K562 (cell line): ENCODE data around the gene WIPF2. TPM values are rescaled to one million over a fixed set of nuclear protein-coding genes. Genes with fewer than 3 reads are reported as not detected.

ENCODE experiments used
- ATAC-seq: fragments of 200-7000 bp; cut with Tn5 transposase; 3 replicates; pipeline ENCODE4 v1.9.1; 2020; ENCODE audit warnings: moderate library complexity
- BruUV-seq: library from RNA; stranded (reverse); fragments of 400-500 nt; replicated peaks from 2 replicates; lab custom pipeline; 2021; lab: Mats Ljungman, UMichigan
- CTCF ChIA-PET: fragments of 300-600 bp; formaldehyde crosslinking; extraction: SDS; loops from one replicate; lab custom pipeline; 2021; ENCODE audit warnings: low intra/inter-chr PET ratio; lab: Yijun Ruan, JAX
- POLR2A ChIA-PET: fragments of 300-600, 350-650 bp; sonication (Branson Sonifier 250); formaldehyde crosslinking; extraction: SDS; loops from one replicate; lab custom pipeline; 2021; ENCODE audit warnings: antibody characterized with exemption, inconsistent platforms; lab: Yijun Ruan, JAX
- DNase-seq, 4 experiments: peaks; one replicate each; pipeline versions ENCODE4 v3.0.0 to v3.0.0-alpha.2; 2011 to 2018; ENCODE audit warnings: low spot score in 3 of 4, mixed read lengths in 3 of 4; ENCODE audit errors: extremely low read depth in 1 of 4
- FAIRE-seq: peaks from 2 replicates; lab custom pipeline; 2011; peaks lifted over from hg19 to GRCh38; lab: Jason Lieb, UNC
- H2AFZ ChIP-seq: 2 replicates; pipeline ENCODE4 v1.6.0; 2011; ENCODE audit warnings: low read depth, low read length, control low read depth, inconsistent platforms
- H3K27ac ChIP-seq: fragments of 200-600 bp; 3 replicates; pipeline ENCODE4 v1.8.0; 2011; ENCODE audit warnings: low read depth, mild to moderate bottlenecking, control low read depth, inconsistent platforms, low read length, moderate library complexity, mixed read lengths; ENCODE audit errors: extremely low read depth
- H3K27me3 ChIP-seq, 2 experiments: fragments of 300-600 bp in 1 of 2; 2 replicates in 1 of 2; 3 replicates in 1 of 2; pipeline versions ENCODE4 v1.6.0 to v1.8.0; 2011; ENCODE audit warnings: inconsistent platforms in 2 of 2, low read length in 2 of 2, mild to moderate bottlenecking in 1 of 2, mixed read lengths in 1 of 2, moderate library complexity in 1 of 2; ENCODE audit not compliant: control insufficient read depth in 2 of 2, insufficient read depth in 2 of 2
- H3K36me3 ChIP-seq: fragments of 300-600 bp; 3 replicates; pipeline ENCODE4 v1.8.0; 2011; ENCODE audit warnings: mild to moderate bottlenecking, low read length, inconsistent platforms; ENCODE audit not compliant: control insufficient read depth, insufficient read depth
- H3K4me1 ChIP-seq, 2 experiments: fragments of 200-600 bp in 1 of 2; replicated peaks in 1 of 2; 2 replicates in 1 of 2; 3 replicates in 1 of 2; pipeline versions ENCODE4 v1.5.1 to v1.8.0; 2011; ENCODE audit warnings: inconsistent platforms in 2 of 2, low read length in 2 of 2, mild to moderate bottlenecking in 1 of 2, mixed read lengths in 1 of 2, moderate library complexity in 1 of 2; ENCODE audit not compliant: control insufficient read depth in 2 of 2, insufficient read depth in 2 of 2
- H3K4me2 ChIP-seq: 2 replicates; pipeline ENCODE4 v1.6.1; 2011; ENCODE audit warnings: low read length, control low read depth, inconsistent platforms, mixed read lengths; ENCODE audit not compliant: insufficient read depth
- H3K4me3 ChIP-seq: fragments of 200-600 bp; sonication (generic), shearing (Covaris generic); 2 replicates; pipeline ENCODE4 v1.5.1; 2016; ENCODE audit warnings: control low read depth, inconsistent platforms
- H3K79me2 ChIP-seq: fragments of 200-600 bp; 3 replicates; pipeline ENCODE4 v1.8.0; 2011; ENCODE audit warnings: low read length, inconsistent platforms; ENCODE audit not compliant: control insufficient read depth, insufficient read depth
- H3K9ac ChIP-seq, 2 experiments: 2 replicates each; pipeline versions ENCODE4 v1.6.0 to v1.6.1; 2011; ENCODE audit warnings: low read depth in 2 of 2, low read length in 2 of 2, control low read depth in 1 of 2, inconsistent platforms in 1 of 2, mild to moderate bottlenecking in 1 of 2, mixed read lengths in 1 of 2; ENCODE audit not compliant: insufficient read depth in 1 of 2
- H3K9me1 ChIP-seq: one replicate; pipeline ENCODE4 v1.6.0; 2011; ENCODE audit warnings: inconsistent platforms, mild to moderate bottlenecking, low read length, moderate library complexity; ENCODE audit not compliant: control insufficient read depth, insufficient read depth
- H3K9me3 ChIP-seq: replicated peaks from 2 replicates; pipeline ENCODE4 v1.5.1; 2011; ENCODE audit warnings: low read depth, low read length, inconsistent platforms; ENCODE audit not compliant: control insufficient read depth, insufficient read depth
- H4K20me1 ChIP-seq: replicated peaks from 2 replicates; pipeline ENCODE4 v1.6.1; 2011; ENCODE audit warnings: low read length, inconsistent platforms, mixed read lengths; ENCODE audit not compliant: control insufficient read depth, insufficient read depth
- JUN ChIP-seq, 2 experiments: sonication (generic) in 1 of 2; formaldehyde crosslinking in 1 of 2; IDR thresholded peaks; 2 replicates each; pipeline versions ENCODE4 v1.6.1 to v1.8.0; 2012 to 2022; ENCODE audit warnings: borderline replicate concordance in 2 of 2, mild to moderate bottlenecking in 2 of 2, improper control_type of control experiment in 1 of 2, low read depth in 1 of 2, low read length in 1 of 2, missing genetic modification reagents in 1 of 2
- JUND ChIP-seq, 2 experiments: IDR thresholded peaks; 2 replicates in 1 of 2; 3 replicates in 1 of 2; pipeline ENCODE4 v1.6.1; 2011; ENCODE audit warnings: borderline replicate concordance in 2 of 2, low read depth in 2 of 2, low read length in 2 of 2, improper control_type of control experiment in 1 of 2, missing biosample characterization in 1 of 2, missing genetic modification characterization in 1 of 2, missing genetic modification reagents in 1 of 2
- L3MBTL2 ChIP-seq: fragments of 450-650 bp; IDR thresholded peaks from 2 replicates; pipeline ENCODE4 v1.6.1; 2016; ENCODE audit warnings: mild to moderate bottlenecking, moderate library complexity
- NFIC ChIP-seq: fragments of 450-650 bp; IDR thresholded peaks from 2 replicates; pipeline ENCODE4 v1.6.1; 2017; ENCODE audit warnings: mild to moderate bottlenecking, inconsistent platforms
- SMARCE1 ChIP-seq: fragments of 450-650 bp; IDR thresholded peaks from 2 replicates; pipeline ENCODE4 v1.7.1; 2016; ENCODE audit warnings: mild to moderate bottlenecking
- ZNF75A ChIP-seq: fragments of 450-650 bp; formaldehyde crosslinking; IDR thresholded peaks from 2 replicates; pipeline ENCODE4 v1.4.0; 2020; ENCODE audit warnings: mild to moderate bottlenecking
- WGBS: fragments of 100-300 bp; shearing (Covaris generic); methylation state at CpG from one replicate; pipeline ENCODE4 v1.1.6; 2016; ENCODE audit warnings: low coverage, mixed read lengths; ENCODE audit not compliant: insufficient coverage; ENCODE audit errors: missing lambda C conversion rate; 5-methylcytosine and 5-hydroxymethylcytosine counted together
- in situ Hi-C: fragments of 300-500 bp; cut with MboI; formaldehyde crosslinking; loops from 4 replicates; pipeline ENCODE4 v1.15.0; 2018; ENCODE audit warnings: inconsistent platforms, mixed read lengths
- intact Hi-C: fragments of 100-400 bp; cut with micrococcal nuclease; formaldehyde crosslinking; loops from 2 replicates; pipeline ENCODE4 v1.14.2; 2022
- polyA plus RNA-seq, 8 experiments: library from polyadenylated mRNA; depleted of rRNA in 4 of 8; stranded (reverse) in 5 of 8; unstranded in 3 of 8; fragments of >200 nt; fragmentation: Nextera tagmentation in 2 of 8; fragmentation: Illumina TruSeq in 1 of 8; extraction: Ambion mirVana in 2 of 8; extraction: Trizol in 1 of 8; gene quantifications; 2 replicates each; pipeline versions ENCODE4 v1.2.1 to v1.2.3, GENCODE V29; 2011 to 2014; ENCODE audit warnings: inconsistent platforms in 1 of 8, missing spikeins in 1 of 8
- total RNA-seq, 7 experiments: library from RNA; depleted of rRNA in 6 of 7; stranded (reverse); fragments of >200 nt in 6 of 7; fragmentation: Illumina TruSeq in 2 of 7; extraction: Trizol in 2 of 7; gene quantifications; 2 replicates each; pipeline versions ENCODE4 v1.2.1 to v1.2.3, GENCODE V29; 2011 to 2021; ENCODE audit warnings: low replicate concordance in 1 of 7
- TF ChIP-seq, protein P1 (sequence below), 2 experiments: fragments of 450-650 bp in 1 of 2; sonication (generic) in 1 of 2; formaldehyde crosslinking in 1 of 2; IDR thresholded peaks in 1 of 2; conservative IDR thresholded peaks in 1 of 2; 2 replicates each; pipeline versions ENCODE4 v1.6.1 to v1.8.1; 2016 to 2023; ENCODE audit warnings: mild to moderate bottlenecking in 2 of 2, moderate library complexity in 2 of 2, inconsistent platforms in 1 of 2, missing genetic modification reagents in 1 of 2

WIPF2 gene
- total and polyA plus RNA-seq, 9 of the 15 experiments (the other 6 are each of a cell fraction or from before 2014, with no cell fraction given), result 3.6 to 15.0 (median 5.3) TPM

GRCh38 chr17:40314584-40314956 lies 95.5 kb downstream of the WIPF2 start:
- H3K9ac ChIP-seq, result peak overlapping the region in 1 of 2 experiments; percentile 6; a peak in 1 of 4 replicates
- peaks cover 40 to 50% of the 10 kb centered on the region in 2 experiments for H3K4me1 ChIP-seq
- peak; percentile 12; the same call in 1 of the 2 replicates for TF ChIP-seq JUND (IDR thresholded peaks at IDR 0.05; ENCODE audit: borderline replicate concordance, low read depth, low read length)
- no peak for TF ChIP-seq JUND (tag; IDR thresholded peaks at IDR 0.05; ENCODE audit: borderline replicate concordance, low read depth, low read length)
- 0 out of 2 replicates have a peak, but pooled peaks have one; percentile 14 for TF ChIP-seq SMARCE1
- peak; percentile 89 for TF ChIP-seq NFIC
- TF ChIP-seq, protein P1, sequence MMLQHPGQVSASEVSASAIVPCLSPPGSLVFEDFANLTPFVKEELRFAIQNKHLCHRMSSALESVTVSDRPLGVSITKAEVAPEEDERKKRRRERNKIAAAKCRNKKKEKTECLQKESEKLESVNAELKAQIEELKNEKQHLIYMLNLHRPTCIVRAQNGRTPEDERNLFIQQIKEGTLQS (IDR thresholded peaks at IDR 0.05), result peak; percentile 38; the same call in 1 of the 2 replicates
- TF ChIP-seq, protein P1 (CRISPR knock-in tag; conservative IDR thresholded peaks at IDR 0.05), result no peak
- peak; percentile 37; the same call in 1 of the 2 replicates for TF ChIP-seq JUN (IDR thresholded peaks at IDR 0.05; ENCODE audit: borderline replicate concordance, low read depth, low read length)
- TF ChIP-seq JUN (CRISPR knock-in tag; IDR thresholded peaks at IDR 0.05; ENCODE audit: borderline replicate concordance), result no peak
- TF ChIP-seq L3MBTL2, result no peak
- TF ChIP-seq ZNF75A, result no peak
- ChIA-PET POLR2A (no interaction called here), CTCF (no interaction called here)
- no peaks in the 10 kb centered on the region for H3K9me1 ChIP-seq
- peaks cover 15% of the 10 kb centered on the region for H3K79me2 ChIP-seq
- BruUV-seq, result no TSS peak
- H3K36me3 ChIP-seq, result no peaks in the 10 kb centered on the region
- no peak overlapping the region for H3K27ac ChIP-seq
- no peak overlapping the region for H3K4me3 ChIP-seq
- no peak overlapping the region for H3K4me2 ChIP-seq
- FAIRE-seq (no peak), ATAC-seq (no peak), DNase-seq (no peak)
- in situ Hi-C loops (no loop called here), intact Hi-C loops (no loop called here)
- no peaks in the 10 kb centered on the region for H3K27me3 ChIP-seq
- no peak overlapping the region for H2AFZ ChIP-seq
- H4K20me1 ChIP-seq, result no peaks in the 10 kb centered on the region
- 57% methylated on average over 3 of the region's 3 CpGs for WGBS
- no peaks in the 10 kb centered on the region for H3K9me3 ChIP-seq
